NCI-H1092 treated with DMSO at 0.1 percent for 48 hours (cell line): ENCODE measurements around the gene CYP17A1.
"Not testable (repeated sequence)": the region's sequence is repeated elsewhere in the genome, so short reads cannot be mapped to it uniquely, and the experiment has no call there.

Experiments
- DNase-seq: peaks from one replicate; lab custom pipeline; 2025; lab: John Stamatoyannopoulos, UW

Gene CYP17A1

GRCh38 chr10:102835007-102835482 is 2.2 kb downstream of the CYP17A1 start:
- DNase-seq: peak; percentile 66

- no peak for DNase-seq
These were observed 3.1 kb downstream of the CYP17A1 start for GRCh38 chr10:102834143-102834542.

DNA sequence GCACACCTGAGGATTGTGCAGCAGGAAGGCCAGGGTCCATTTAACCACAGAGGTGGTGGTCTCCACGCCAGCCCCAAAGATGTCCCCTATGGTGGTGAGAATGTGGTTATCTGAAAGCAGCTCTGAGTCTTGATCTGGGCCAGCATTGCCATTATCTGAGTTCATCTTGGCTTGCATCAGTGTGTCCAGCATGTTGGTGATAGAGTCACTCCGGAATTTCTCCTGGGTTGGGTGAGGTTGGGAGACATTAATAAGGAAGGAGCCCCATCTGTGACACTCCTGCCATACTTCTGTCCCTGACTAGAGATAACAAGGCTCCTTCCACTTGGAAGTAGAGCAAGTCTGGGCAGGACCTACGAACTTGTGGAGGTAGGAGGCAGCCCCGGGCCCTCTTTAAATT is 4.2 kb downstream of the CYP17A1 start:
- DNase-seq: no peak

- no peak for DNase-seq
These were observed 5.0 kb downstream of the CYP17A1 start for GRCh38 chr10:102832248-102832647.

DNA sequence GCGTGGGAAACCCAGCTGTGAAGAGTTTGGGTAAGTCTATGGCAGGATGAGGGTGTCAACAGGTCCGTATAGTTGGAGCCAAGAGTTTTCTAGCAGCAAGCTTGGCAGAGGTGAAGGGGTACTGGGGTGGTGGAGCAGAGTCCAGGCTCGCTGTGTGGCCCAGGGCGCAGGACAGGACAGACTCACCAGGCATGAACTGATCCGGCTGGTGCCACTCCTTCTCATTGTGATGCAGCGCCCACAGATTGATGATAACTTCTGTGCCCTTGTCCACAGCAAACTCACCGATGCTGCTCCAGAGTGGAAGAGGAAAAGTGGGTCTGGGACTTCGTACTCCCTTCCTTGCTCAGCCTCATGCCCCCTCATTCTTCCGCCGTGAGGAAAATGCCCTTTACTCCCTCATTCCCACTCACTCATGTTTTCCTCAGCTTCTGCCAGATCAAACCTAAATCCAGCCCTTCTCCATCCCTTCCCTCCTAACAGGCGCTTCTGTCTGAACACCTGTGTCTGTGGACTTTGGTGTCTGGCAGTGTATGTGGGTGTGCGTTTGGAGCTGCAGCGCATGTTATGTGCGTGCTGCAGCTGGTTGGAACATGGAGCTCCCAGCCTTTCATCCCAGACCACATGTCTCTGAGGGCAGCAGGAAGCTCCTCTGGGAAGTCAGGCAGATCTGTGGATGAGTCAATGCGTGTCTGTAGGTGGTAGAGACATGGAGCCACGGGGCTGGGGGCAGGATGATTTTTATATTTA is 5.7 kb downstream of the CYP17A1 start:
- DNase-seq: no peak

DNA sequence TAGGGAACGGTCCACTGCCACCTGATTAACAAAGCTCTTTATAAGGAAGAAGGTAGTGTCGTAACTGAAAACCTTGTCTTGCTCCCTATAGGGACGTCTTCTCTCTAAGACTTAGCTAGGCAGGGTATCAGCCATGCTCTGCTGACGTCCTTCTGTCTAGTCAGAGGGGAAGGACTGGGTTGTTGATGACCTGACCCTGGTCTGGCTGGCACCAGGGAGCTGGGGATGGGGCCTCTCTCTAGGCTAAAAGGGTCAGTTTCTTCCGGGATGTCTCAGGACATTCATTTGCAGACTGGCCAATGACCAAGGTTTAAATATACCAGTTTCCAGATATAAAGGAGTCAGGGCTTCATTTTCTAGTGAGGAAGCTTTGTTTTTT is 9.6 kb downstream of the CYP17A1 start:
- no peak for DNase-seq

GRCh38 chr10:102826148-102826796 is 10.9 kb downstream of the CYP17A1 start:
- DNase-seq: no peak

DNA sequence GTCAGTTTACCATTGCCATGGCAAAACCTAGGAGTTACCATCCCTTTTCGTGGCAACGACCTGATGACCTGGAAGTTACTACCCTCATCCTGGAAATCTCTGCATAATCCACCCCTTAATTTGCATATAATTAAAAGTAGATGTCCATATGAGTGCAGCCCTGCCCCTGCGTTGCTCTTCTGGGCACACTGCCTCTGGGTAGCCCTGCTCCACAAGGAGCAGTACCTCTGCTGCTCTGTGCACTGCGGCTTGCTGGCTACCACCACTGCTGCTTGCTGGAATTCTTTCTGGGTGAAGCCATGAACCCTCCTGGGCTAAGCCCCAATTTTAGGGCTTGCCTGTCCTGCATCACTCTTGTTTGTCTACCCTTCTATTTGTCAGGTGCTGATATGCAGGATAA is 12.5 kb downstream of the CYP17A1 start:
- DNase-seq: no peak

GRCh38 chr10:102822222-102822621 is 15.0 kb downstream of the CYP17A1 start:
- no peak for DNase-seq

- not testable (repeated sequence) for DNase-seq
These were observed 17.2 kb downstream of the CYP17A1 start for GRCh38 chr10:102820008-102820407.

GRCh38 chr10:102819054-102819453 is 18.2 kb downstream of the CYP17A1 start:
- DNase-seq: no peak

GRCh38 chr10:102817175-102817574 is 20.0 kb downstream of the CYP17A1 start:
- no peak for DNase-seq

DNA sequence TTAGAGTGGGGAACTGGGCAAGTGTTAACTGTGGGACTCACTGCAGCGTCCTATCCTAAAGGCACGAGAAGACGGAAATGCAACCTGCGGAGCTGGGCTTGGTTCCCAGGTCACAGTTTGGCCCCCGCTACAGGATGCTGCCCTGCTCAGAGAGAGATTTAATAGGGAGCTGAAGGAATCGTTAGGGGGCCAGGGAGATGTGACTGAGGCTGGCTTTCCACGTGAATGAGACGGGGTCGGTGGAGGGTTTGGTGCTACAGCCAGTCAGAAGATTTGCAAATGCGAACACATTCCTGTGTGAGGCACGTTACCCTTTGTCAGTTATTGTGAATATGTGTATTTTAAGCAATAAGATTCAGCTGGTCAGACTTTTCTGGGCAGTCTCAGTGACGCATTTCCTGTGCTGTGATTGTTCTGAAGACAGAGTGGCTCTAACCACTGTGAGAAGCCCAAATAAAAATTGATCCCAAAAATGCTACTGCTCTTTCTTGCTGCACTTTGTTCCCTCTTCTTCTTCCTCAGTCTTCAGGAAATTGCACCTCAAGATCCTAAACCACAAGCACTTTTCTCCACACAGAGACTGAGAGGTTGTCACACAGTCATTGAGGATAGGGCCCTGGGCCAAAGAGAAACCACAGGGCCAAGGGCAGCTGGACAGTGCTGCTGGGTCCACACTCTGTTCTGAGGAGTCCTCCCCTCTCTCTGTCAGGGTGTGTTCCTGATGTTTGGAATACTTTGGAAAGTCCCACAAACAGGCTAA is 21.2 kb downstream of the CYP17A1 start:
- DNase-seq: no peak

DNA sequence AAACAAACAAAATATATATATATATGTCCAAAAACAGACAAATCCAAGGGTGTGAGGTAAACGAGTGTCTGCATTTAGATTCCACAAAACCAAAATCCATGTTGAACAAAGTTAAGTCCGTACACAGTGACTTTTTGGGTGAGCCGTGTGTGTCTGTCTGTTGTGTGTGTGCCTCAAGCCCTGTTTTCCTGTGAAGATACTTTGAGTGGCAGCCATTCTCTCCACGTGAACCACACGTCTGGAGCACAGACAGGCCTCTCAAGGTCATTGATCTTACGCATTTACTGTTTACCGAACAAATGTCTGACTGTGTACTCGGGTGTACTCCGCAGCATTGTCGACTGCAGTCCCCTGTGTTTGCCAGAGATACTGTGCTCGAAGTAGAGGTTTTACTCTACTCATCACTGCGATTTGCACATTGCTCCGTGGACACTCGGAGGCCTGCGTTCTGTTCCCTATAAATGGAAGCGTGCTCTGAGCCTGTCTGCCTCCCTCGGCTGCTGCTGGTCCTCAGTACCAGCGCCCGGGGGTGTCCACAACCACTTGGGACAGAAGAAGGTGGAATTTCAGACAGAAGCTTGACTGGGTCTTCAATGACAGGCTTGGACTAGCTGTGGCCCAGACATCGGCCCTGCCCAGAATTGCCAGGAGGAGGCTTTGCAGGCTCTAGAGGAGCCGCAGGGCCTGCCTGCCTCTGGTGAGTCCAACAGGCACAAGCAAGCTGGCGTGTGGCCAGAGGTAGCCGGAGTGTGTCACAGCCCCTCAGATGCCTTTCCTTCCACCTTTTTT is 22.1 kb downstream of the CYP17A1 start:
- no peak for DNase-seq

- no peak for DNase-seq
These were observed 22.8 kb downstream of the CYP17A1 start for GRCh38 chr10:102814453-102814871.

DNA sequence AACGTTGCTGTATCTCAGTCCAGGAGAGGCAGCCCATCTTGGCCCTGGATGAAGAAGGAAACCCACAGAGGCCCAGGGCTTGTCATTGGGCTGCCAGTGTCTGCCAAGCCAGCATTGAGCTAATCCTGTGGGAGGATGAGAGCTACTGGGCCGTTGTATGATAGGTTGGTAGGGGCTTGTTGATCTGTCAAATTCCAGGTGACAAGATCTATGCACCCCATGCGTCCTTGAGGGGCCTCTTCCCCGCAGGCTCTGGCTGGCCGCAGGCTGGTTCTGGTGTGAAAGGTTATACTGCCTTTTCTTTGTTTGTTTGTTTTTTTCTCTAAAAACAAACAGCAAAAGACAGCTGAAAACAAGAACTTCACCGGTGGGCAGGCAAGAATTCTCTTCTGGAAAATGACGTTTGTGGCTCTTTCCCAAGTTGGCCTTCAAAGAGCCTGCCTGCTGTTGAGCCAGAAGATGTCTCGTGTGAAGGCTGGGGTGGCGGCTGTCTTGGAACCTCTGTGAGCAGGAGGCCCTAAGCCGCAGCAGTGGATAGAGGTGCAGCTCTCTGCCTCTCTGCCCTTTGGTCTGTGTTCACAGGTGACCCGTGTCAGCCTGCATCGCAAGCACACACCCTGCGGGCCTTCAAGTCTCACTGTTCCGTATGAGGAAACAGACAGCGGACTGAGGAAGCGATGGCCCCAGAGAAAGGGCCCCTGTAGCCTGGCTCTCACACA is 23.3 kb downstream of the CYP17A1 start:
- no peak for DNase-seq

DNA sequence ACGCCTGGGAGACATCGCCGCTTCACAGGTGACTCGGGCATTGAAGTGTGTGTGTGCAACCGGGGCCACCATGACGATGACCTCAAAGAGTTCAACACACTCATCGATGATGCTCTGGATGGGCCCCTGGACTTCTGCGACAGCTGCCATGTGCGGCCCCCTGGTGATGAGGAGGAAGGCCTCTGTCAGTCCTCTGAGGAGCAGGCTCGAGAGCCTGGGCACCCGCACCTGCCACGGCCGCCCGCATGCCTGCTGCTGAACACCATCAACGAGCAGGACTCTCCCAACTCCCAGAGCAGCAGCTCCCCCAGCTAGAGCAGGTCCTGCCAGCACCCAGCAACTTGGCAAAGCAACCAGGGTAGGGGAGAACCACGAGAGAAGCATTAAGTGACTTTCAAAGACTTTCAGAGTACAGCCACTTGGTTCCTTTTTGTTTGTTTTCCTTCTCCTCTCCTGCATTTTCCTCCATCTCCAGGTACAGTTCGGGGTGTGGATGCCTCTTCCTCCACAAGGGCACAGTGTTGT is 24.1 kb downstream of the CYP17A1 start:
- no peak for DNase-seq

GRCh38 chr10:102812231-102812876 is 24.9 kb downstream of the CYP17A1 start:
- no peak for DNase-seq

- no peak for DNase-seq
These were observed 25.9 kb downstream of the CYP17A1 start for GRCh38 chr10:102811346-102811745.

DNA sequence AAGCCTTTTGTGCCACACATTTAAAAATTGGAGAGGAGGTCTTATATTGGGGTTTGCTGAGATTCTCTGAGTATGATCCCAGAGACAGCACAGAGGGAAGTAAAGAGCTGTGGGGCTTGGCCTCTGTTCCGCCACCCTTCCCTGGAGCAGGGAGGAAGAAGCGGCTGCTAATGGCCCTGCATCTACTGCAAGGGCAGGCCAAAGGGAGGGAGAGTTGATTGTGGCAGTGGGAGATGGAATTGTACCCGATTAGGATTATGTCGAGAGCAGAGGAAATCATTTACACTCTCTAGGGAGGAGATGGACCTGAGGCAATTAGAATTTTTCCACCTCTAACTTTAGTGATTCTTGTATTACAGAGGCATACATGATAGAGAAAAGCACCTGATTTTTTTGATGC is 28.8 kb downstream of the CYP17A1 start:
- DNase-seq: no peak
